H1 (cell line): ENCODE measurements around the gene ALDH5A1. TPM values are rescaled to one million over a fixed set of nuclear protein-coding genes. Genes with fewer than 3 reads are reported as not detected.

Experiments used
- CTCF ChIA-PET: fragments of 300-600 bp; sonication (Branson Sonifier 250); formaldehyde crosslinking; loops from one replicate; lab custom pipeline; 2021; ENCODE audit not compliant: partially characterized antibody; lab: Charles Lee
- POLR2A ChIA-PET: fragments of 300-600 bp; sonication (Branson Sonifier 250); formaldehyde crosslinking; loops from one replicate; lab custom pipeline; 2021; ENCODE audit warnings: inconsistent platforms; ENCODE audit not compliant: partially characterized antibody; lab: Charles Lee
- DNase-seq, 2 experiments: peaks; one replicate each; pipeline versions ENCODE4 v3.0.0 to v3.0.0-alpha.2; 2010 to 2022; ENCODE audit warnings: low spot score in 2 of 2, low read depth in 1 of 2, mixed read lengths in 1 of 2
- FAIRE-seq: peaks from 2 replicates; lab custom pipeline; 2011; peaks lifted over from hg19 to GRCh38; lab: Jason Lieb, UNC
- H2AFZ ChIP-seq: 2 replicates; pipeline ENCODE4 v1.8.1; 2012; ENCODE audit warnings: low read length, inconsistent platforms
- H2AK5ac ChIP-seq: 2 replicates; pipeline ENCODE4 v1.6.1; 2013; ENCODE audit warnings: low read depth, low read length
- H2BK120ac ChIP-seq: replicated peaks from 2 replicates; pipeline ENCODE3; 2013; ENCODE audit warnings: low read depth, low read length, inconsistent platforms
- H2BK12ac ChIP-seq: 2 replicates; pipeline ENCODE4 v1.6.1; 2013; ENCODE audit warnings: low read depth, low read length
- H2BK15ac ChIP-seq: 2 replicates; pipeline ENCODE4 v1.6.1; 2013; ENCODE audit warnings: low read length
- H2BK20ac ChIP-seq: 2 replicates; pipeline ENCODE4 v1.6.1; 2013; ENCODE audit warnings: low read length
- H2BK5ac ChIP-seq: 2 replicates; pipeline ENCODE4 v1.6.1; 2013; ENCODE audit warnings: low read depth, low read length
- H3K14ac ChIP-seq: 2 replicates; pipeline ENCODE4 v1.6.1; 2013; ENCODE audit warnings: inconsistent platforms; ENCODE audit not compliant: insufficient read length
- H3K18ac ChIP-seq: 2 replicates; pipeline ENCODE4 v1.6.1; 2013; ENCODE audit warnings: low read length; ENCODE audit errors: extremely low read depth
- H3K23ac ChIP-seq: 2 replicates; pipeline ENCODE4 v1.6.1; 2013; ENCODE audit warnings: inconsistent platforms; ENCODE audit not compliant: insufficient read length
- H3K23me2 ChIP-seq: 2 replicates; pipeline ENCODE4 v1.6.1; 2013; ENCODE audit warnings: low read depth, low read length
- H3K27ac ChIP-seq: 2 replicates; pipeline ENCODE4 v1.6.1; 2011; ENCODE audit warnings: low read depth, low read length, inconsistent platforms
- H3K27me3 ChIP-seq, 4 experiments: replicated peaks in 1 of 4; 1 replicate in 1 of 4; 2 replicates in 3 of 4; pipeline versions ENCODE4 v1.6.1 to v1.8.1; 2011 to 2013; ENCODE audit warnings: low read length in 3 of 4, mild to moderate bottlenecking in 3 of 4, inconsistent platforms in 2 of 4, mixed read lengths in 2 of 4, moderate library complexity in 1 of 4; ENCODE audit not compliant: control insufficient read depth in 3 of 4, insufficient read depth in 3 of 4; ENCODE audit errors: extremely low read depth in 1 of 4
- H3K36me3 ChIP-seq, 4 experiments: 2 replicates each; pipeline versions ENCODE4 v1.6.1 to v1.8.1; 2011 to 2013; ENCODE audit warnings: mild to moderate bottlenecking in 4 of 4, low read length in 3 of 4, moderate library complexity in 2 of 4, control low read depth in 1 of 4, inconsistent platforms in 1 of 4; ENCODE audit not compliant: insufficient read depth in 4 of 4, control insufficient read depth in 2 of 4
- H3K4ac ChIP-seq: replicated peaks from 2 replicates; pipeline ENCODE3; 2013; ENCODE audit warnings: low read length, low read depth, mixed read lengths, inconsistent platforms; ENCODE audit not compliant: insufficient read length
- H3K4me1 ChIP-seq, 4 experiments: replicated peaks in 1 of 4; 1 replicate in 1 of 4; 2 replicates in 3 of 4; pipeline versions ENCODE4 v1.6.1 to v1.8.1; 2011 to 2013; ENCODE audit warnings: low read length in 3 of 4, inconsistent platforms in 2 of 4, mixed read lengths in 1 of 4; ENCODE audit not compliant: insufficient read depth in 4 of 4, control insufficient read depth in 3 of 4
- H3K4me2 ChIP-seq, 2 experiments: 2 replicates each; pipeline versions ENCODE4 v1.6.1 to v1.8.1; 2011 to 2013; ENCODE audit warnings: low read depth in 2 of 2, low read length in 2 of 2, control low read depth in 1 of 2, inconsistent platforms in 1 of 2, mild to moderate bottlenecking in 1 of 2; ENCODE audit not compliant: insufficient read depth in 1 of 2
- H3K4me3 ChIP-seq, 4 experiments: fragments of 200-600, 300-600 bp in 1 of 4; sonication (generic), shearing (Covaris generic), sonication (Bioruptor Twin) in 1 of 4; 2 replicates each; pipeline versions ENCODE4 v1.5.1 to v1.8.1; 2011 to 2016; ENCODE audit warnings: low read length in 4 of 4, low read depth in 3 of 4, control low read depth in 2 of 4, inconsistent platforms in 2 of 4, mild to moderate bottlenecking in 2 of 4, mixed read lengths in 1 of 4, moderate library complexity in 1 of 4; ENCODE audit not compliant: insufficient read depth in 2 of 4; ENCODE audit errors: extremely low read depth in 1 of 4
- H3K56ac ChIP-seq: replicated peaks from 2 replicates; pipeline ENCODE3; 2013; ENCODE audit warnings: low read depth, mild to moderate bottlenecking, mixed read lengths, low read length, inconsistent platforms; ENCODE audit not compliant: insufficient read length
- H3K79me1 ChIP-seq: 2 replicates; pipeline ENCODE4 v1.6.1; 2013; ENCODE audit warnings: low read depth, low read length, control low read depth
- H3K79me2 ChIP-seq, 2 experiments: 2 replicates each; pipeline versions ENCODE4 v1.6.1 to v1.8.1; 2012 to 2013; ENCODE audit warnings: low read length in 2 of 2, mild to moderate bottlenecking in 2 of 2, inconsistent platforms in 1 of 2; ENCODE audit not compliant: insufficient read depth in 2 of 2, control insufficient read depth in 1 of 2
- H3K9ac ChIP-seq, 4 experiments: replicated peaks in 1 of 4; 1 replicate in 1 of 4; 2 replicates in 3 of 4; pipeline versions ENCODE4 v1.6.1 to v1.8.1; 2011 to 2013; ENCODE audit warnings: low read depth in 3 of 4, low read length in 3 of 4, control low read depth in 2 of 4, mild to moderate bottlenecking in 2 of 4, moderate library complexity in 2 of 4, inconsistent platforms in 1 of 4; ENCODE audit errors: extremely low read depth in 1 of 4
- H3K9me3 ChIP-seq, 2 experiments: 2 replicates each; pipeline versions ENCODE4 v1.6.1 to v1.8.1; 2012 to 2013; ENCODE audit warnings: mild to moderate bottlenecking in 2 of 2, moderate library complexity in 2 of 2, control low read depth in 1 of 2, inconsistent platforms in 1 of 2, low read depth in 1 of 2, low read length in 1 of 2, mixed read lengths in 1 of 2; ENCODE audit not compliant: insufficient read depth in 2 of 2
- H4K20me1 ChIP-seq, 2 experiments: replicated peaks in 1 of 2; 2 replicates each; pipeline versions ENCODE3 to v1.8.1; 2011 to 2013; ENCODE audit warnings: inconsistent platforms in 2 of 2, low read length in 2 of 2, mild to moderate bottlenecking in 1 of 2; ENCODE audit not compliant: insufficient read depth in 2 of 2, control insufficient read depth in 1 of 2
- H4K5ac ChIP-seq: 2 replicates; pipeline ENCODE4 v1.6.1; 2013; ENCODE audit warnings: low read length, low read depth, mixed read lengths, inconsistent platforms; ENCODE audit not compliant: insufficient read length
- H4K8ac ChIP-seq: 2 replicates; pipeline ENCODE4 v1.8.0; 2013; ENCODE audit warnings: mild to moderate bottlenecking, moderate library complexity, low read length, inconsistent platforms; ENCODE audit not compliant: insufficient read depth; ENCODE audit errors: extremely low read depth
- H4K91ac ChIP-seq: replicated peaks from 2 replicates; pipeline ENCODE3; 2013; ENCODE audit warnings: low read length, mixed read lengths, inconsistent platforms; ENCODE audit not compliant: insufficient read length
- JUND ChIP-seq: IDR thresholded peaks from 2 replicates; pipeline ENCODE4 v1.6.1; 2011; ENCODE audit warnings: mild to moderate bottlenecking, improper control_type of control experiment, low read length
- WGBS, 2 experiments: shearing (Covaris generic) in 1 of 2; methylation state at CpG; one replicate each; pipeline versions ENCODE4 v1.1.6 to v1.1.7; 2013 to 2015; ENCODE audit warnings: low lambda C conversion rate in 2 of 2, mixed read lengths in 2 of 2, inconsistent platforms in 1 of 2, low coverage in 1 of 2, missing lambda C conversion rate in 1 of 2; ENCODE audit not compliant: insufficient replicate concordance in 2 of 2, insufficient coverage in 1 of 2, insufficient read length in 1 of 2; ENCODE audit errors: extremely low coverage in 1 of 2, missing lambda C conversion rate in 1 of 2; 5-methylcytosine and 5-hydroxymethylcytosine counted together
- polyA plus RNA-seq, 7 experiments: library from polyadenylated mRNA; depleted of rRNA in 3 of 7; stranded (reverse) in 5 of 7; unstranded in 2 of 7; fragments of >200 nt in 5 of 7; fragments of 200-250 nt in 2 of 7; gene quantifications; 1 replicate in 5 of 7; 2 replicates in 1 of 7; 4 replicates in 1 of 7; pipeline versions ENCODE4 v1.2.1 to v1.2.3, GENCODE V29; 2011 to 2013; ENCODE audit warnings: missing spikeins in 2 of 7, mixed read lengths in 2 of 7
- total RNA-seq: library from RNA; stranded (reverse); fragmentation: NEBNext Ultra II Directional; extraction: Animal tissue kit (Norgen Biotek cat#: 25700); gene quantifications from 2 replicates; pipeline ENCODE4 v1.2.1, GENCODE V29; 2021

The ALDH5A1 gene
- total and polyA plus RNA-seq, 2 of the 8 experiments (the other 6 are each of a cell fraction or from before 2014, with no cell fraction given) = 1.5 to 2.4 TPM

- FAIRE-seq (no peak), DNase-seq (no peak)
- Histone ChIP-seq H3K23me2 (no peaks in the 10 kb centered on the region), H2BK12ac (no peak overlapping the region), H2AK5ac (no peak overlapping the region), H3K4me3 (no peak overlapping the region), H3K56ac (no peak overlapping the region), H4K91ac (no peak overlapping the region), H3K18ac (no peak overlapping the region), H3K27me3 (no peaks in the 10 kb centered on the region), H3K14ac (no peak overlapping the region), H2BK15ac (no peak overlapping the region), H3K9me3 (no peaks in the 10 kb centered on the region), H3K4me2 (no peak overlapping the region), H3K4ac (no peak overlapping the region), H3K23ac (no peak overlapping the region), H4K20me1 (no peaks in the 10 kb centered on the region), H3K79me1 (no peaks in the 10 kb centered on the region), H2BK20ac (no peak overlapping the region), H2BK5ac (no peak overlapping the region), H3K36me3 (no peaks in the 10 kb centered on the region), H3K4me1 (no peaks in the 10 kb centered on the region), H3K9ac (no peak overlapping the region), H3K79me2 (no peaks in the 10 kb centered on the region), H2AFZ (no peak overlapping the region), H3K27ac (no peak overlapping the region), H4K8ac (no peak overlapping the region), H2BK120ac (no peak overlapping the region), H4K5ac (no peak overlapping the region)
- CTCF ChIA-PET = interaction anchor here (0.6 to 2.8 kb wide), 8 partner anchors 9 to 608 kb away, joined by 3 to 10 read pairs (median 3); partner anchors contain the start of gene ALDH5A1
- TF ChIP-seq JUND = no peak
- 97% methylated on average over 2 of the region's 2 CpGs; no CpG with 5 or more reads in 1 of the 2 experiments for WGBS, 2 experiments
- POLR2A ChIA-PET = interaction anchor here (0.6 kb wide), 1 partner anchor 19 kb away, joined by 3 read pairs; no protein-coding TSS in a partner anchor
Measured at GRCh38 chr6:24458941-24459340, 35.8 kb upstream of the ALDH5A1 start.
